ENCODE results near the gene RMRP. TPM values are rescaled to one million over a fixed set of nuclear protein-coding genes. Genes with fewer than 3 reads are reported as not detected.

RMRP gene
- total and polyA plus RNA-seq, 2 experiments from 2014 or later, result 3,174 TPM; not detected in 1

GRCh38 chr9:35695943-35696401 is 38.2 kb upstream of the RMRP start:
- H3K4me1 ChIP-seq (ENCODE audit: insufficient read depth), result peaks cover 6% of the 10 kb centered on the region
- H3K36me3 ChIP-seq (replicated peaks; ENCODE audit: insufficient read depth, low read depth), result no peaks in the 10 kb centered on the region
- no peak overlapping the region for H3K4me3 ChIP-seq
- no peaks in the 10 kb centered on the region for H3K27me3 ChIP-seq
- H2AFZ ChIP-seq, result no peak overlapping the region
- TF ChIP-seq EZH2phosphoT487 (IDR thresholded peaks at IDR 0.05; ENCODE audit: low read depth, severe bottlenecking, unreplicated experiment) (no peak), CTCF (IDR thresholded peaks at IDR 0.05; ENCODE audit: poor library complexity) (no peak), EZH2 (IDR thresholded peaks at IDR 0.05; ENCODE audit: borderline replicate concordance) (no peak)
- no peak overlapping the region for H3K4me2 ChIP-seq
- peak overlapping the region; percentile 90 for H3K27ac ChIP-seq
- no peaks in the 10 kb centered on the region for H3K79me2 ChIP-seq
- H3K9me2 ChIP-seq (replicated peaks; ENCODE audit: insufficient read depth), result no peaks in the 10 kb centered on the region
- WGBS (ENCODE audit: low lambda C conversion rate, missing lambda C conversion rate), result 86% methylated on average over 3 of the region's 3 CpGs
- no peaks in the 10 kb centered on the region for H4K20me1 ChIP-seq (ENCODE audit: insufficient read depth, poor library complexity, severe bottlenecking)
- DNase-seq (ENCODE audit: low spot score), result peak; percentile 51
- H3K9me3 ChIP-seq (ENCODE audit: low read depth), result no peaks in the 10 kb centered on the region

- DNase-seq (ENCODE audit: low spot score), result no peak
- Histone ChIP-seq H3K9me2 (replicated peaks; ENCODE audit: insufficient read depth) (no peaks in the 10 kb centered on the region), H3K27me3 (no peaks in the 10 kb centered on the region), H3K79me2 (peaks cover 3% of the 10 kb centered on the region), H3K9me3 (ENCODE audit: low read depth) (no peaks in the 10 kb centered on the region), H3K4me2 (peak overlapping the region; percentile 99), H3K4me1 (ENCODE audit: insufficient read depth) (peaks cover 20% of the 10 kb centered on the region), H4K20me1 (ENCODE audit: insufficient read depth, poor library complexity, severe bottlenecking) (no peaks in the 10 kb centered on the region), H3K4me3 (no peak overlapping the region), H2AFZ (no peak overlapping the region), H3K27ac (peak overlapping the region; percentile 94), H3K36me3 (replicated peaks; ENCODE audit: insufficient read depth, low read depth) (no peaks in the 10 kb centered on the region)
- no peak for TF ChIP-seq EZH2phosphoT487 (IDR thresholded peaks at IDR 0.05; ENCODE audit: low read depth, severe bottlenecking, unreplicated experiment)
- peak; percentile 5 for TF ChIP-seq CTCF (IDR thresholded peaks at IDR 0.05; ENCODE audit: poor library complexity)
- 71% methylated on average over 13 of the region's 13 CpGs for WGBS (ENCODE audit: low lambda C conversion rate, missing lambda C conversion rate)
Measured at GRCh38 chr9:35691757-35692301, 34.0 kb upstream of the RMRP start.

- Histone ChIP-seq H3K36me3 (replicated peaks; ENCODE audit: insufficient read depth, low read depth) (no peaks in the 10 kb centered on the region), H2AFZ (peak overlapping the region; percentile 94), H4K20me1 (ENCODE audit: insufficient read depth, poor library complexity, severe bottlenecking) (no peaks in the 10 kb centered on the region), H3K27me3 (no peaks in the 10 kb centered on the region), H3K79me2 (peaks cover 3% of the 10 kb centered on the region), H3K4me1 (ENCODE audit: insufficient read depth) (peaks cover 20% of the 10 kb centered on the region), H3K9me3 (ENCODE audit: low read depth) (no peaks in the 10 kb centered on the region), H3K27ac (peak overlapping the region; percentile 94), H3K4me2 (peak overlapping the region; percentile 99), H3K4me3 (peak overlapping the region; percentile 90), H3K9me2 (replicated peaks; ENCODE audit: insufficient read depth) (no peaks in the 10 kb centered on the region)
- TF ChIP-seq EZH2 (IDR thresholded peaks at IDR 0.05; ENCODE audit: borderline replicate concordance) (no peak), EZH2phosphoT487 (IDR thresholded peaks at IDR 0.05; ENCODE audit: low read depth, severe bottlenecking, unreplicated experiment) (no peak), CTCF (IDR thresholded peaks at IDR 0.05; ENCODE audit: poor library complexity) (no peak)
- 23% methylated on average over 9 of the region's 10 CpGs for WGBS (ENCODE audit: low lambda C conversion rate, missing lambda C conversion rate)
- no peak for DNase-seq (ENCODE audit: low spot score)
Measured at GRCh38 chr9:35691334-35691650, 33.5 kb upstream of the RMRP start.
